GM20000 (cell line): ENCODE data around the gene UBE2V1.

Experiments used
- DNase-seq: peaks from one replicate; pipeline ENCODE4 v3.0.0; 2012; ENCODE audit warnings: low spot score
- TF ChIP-seq, protein P1 (sequence below): IDR thresholded peaks from 2 replicates; pipeline ENCODE4 v1.5.1; 2012; ENCODE audit warnings: mild to moderate bottlenecking, control low read depth; ENCODE audit errors: extremely low read depth, missing control alignments

UBE2V1 gene

DNA sequence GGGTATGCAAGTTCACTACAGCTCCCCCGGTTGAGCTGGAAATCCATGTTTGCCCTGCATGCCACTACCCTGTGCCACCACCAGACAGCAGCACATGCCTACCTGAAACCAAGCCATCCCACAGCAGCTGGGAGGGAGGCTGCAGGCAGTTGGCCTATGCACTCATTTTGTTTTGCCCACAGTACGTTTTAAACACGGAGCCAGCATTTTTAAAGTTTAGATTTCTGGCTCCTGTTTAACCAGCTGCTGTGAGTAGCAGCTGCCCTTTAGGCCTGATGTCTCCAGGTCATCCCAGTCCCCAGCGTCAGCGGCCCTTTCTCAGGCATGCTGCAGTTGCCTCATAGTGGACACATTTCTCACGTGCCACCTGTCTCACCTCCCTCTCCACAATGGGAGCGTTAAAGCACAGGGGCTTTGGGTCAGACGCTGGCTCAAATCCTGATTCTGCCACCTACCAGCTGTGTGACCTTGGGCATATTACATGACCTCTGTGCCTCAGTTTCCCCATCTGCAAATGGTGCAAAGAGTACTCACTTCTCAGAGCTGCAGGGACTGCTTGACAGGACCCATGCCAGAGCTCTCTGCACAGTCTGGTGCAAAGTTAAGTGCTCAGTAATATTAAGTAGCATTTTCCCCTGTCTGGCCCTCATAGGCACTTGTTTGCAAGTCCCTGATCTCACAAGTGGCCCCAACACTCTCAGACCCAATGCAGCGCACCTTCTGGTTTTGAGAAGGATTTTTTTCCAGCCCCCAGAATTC, 8.2 kb upstream of the UBE2V1 start:
- TF ChIP-seq, protein P1, sequence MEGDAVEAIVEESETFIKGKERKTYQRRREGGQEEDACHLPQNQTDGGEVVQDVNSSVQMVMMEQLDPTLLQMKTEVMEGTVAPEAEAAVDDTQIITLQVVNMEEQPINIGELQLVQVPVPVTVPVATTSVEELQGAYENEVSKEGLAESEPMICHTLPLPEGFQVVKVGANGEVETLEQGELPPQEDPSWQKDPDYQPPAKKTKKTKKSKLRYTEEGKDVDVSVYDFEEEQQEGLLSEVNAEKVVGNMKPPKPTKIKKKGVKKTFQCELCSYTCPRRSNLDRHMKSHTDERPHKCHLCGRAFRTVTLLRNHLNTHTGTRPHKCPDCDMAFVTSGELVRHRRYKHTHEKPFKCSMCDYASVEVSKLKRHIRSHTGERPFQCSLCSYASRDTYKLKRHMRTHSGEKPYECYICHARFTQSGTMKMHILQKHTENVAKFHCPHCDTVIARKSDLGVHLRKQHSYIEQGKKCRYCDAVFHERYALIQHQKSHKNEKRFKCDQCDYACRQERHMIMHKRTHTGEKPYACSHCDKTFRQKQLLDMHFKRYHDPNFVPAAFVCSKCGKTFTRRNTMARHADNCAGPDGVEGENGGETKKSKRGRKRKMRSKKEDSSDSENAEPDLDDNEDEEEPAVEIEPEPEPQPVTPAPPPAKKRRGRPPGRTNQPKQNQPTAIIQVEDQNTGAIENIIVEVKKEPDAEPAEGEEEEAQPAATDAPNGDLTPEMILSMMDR, result peak; percentile 57
- DNase-seq, result peak; percentile 44

DNA sequence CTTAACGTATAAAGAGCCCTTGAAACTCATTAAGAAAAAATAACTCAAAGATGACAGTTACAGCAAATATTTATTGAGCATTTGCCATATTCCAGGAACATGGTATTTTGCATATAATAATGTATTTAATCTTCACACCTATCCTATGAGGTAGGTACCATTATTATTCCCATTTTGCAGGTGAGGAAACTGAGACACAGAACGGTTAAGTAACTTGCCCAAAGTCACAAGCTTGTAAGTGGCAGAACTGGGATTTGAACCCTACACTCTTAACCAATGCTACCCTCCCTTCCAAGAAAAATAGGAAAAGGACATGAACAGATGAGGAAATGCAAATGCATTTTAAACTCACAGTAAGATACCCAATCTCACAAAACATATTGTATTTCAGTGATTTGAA, 5.3 kb upstream of the UBE2V1 start:
- DNase-seq, result no peak
- TF ChIP-seq, protein P1, result no peak

DNA sequence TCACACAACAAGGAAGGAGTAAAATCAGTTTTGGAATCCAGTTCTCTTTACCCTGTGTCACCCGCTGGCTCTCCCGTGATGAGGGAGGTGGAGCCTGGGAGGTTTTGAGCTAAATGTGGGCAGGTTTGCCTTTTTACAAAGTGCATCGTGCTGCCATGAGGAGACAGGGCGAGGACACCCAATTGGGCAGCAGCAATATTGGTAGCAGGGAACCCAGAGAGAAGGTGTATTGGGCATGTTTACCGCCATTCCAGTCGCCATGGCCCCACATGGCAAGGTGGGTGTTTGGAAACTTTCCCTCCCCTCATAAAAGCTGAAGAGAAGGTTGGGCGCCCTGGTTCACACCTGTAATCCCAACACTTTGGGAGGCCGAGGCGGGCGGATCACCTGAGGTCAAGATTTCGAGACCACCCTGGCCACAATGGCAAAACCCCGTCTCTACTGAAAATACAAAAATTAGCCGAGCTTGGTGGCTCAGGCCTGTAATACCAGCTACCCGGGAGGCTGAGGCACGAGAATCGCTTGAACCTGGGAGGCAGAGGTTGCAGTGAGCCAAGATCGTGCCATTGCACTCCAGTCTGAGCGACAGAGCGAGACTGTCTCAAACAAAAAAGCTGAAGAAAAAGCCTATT, 3.5 kb upstream of the UBE2V1 start:
- DNase-seq, result no peak
- TF ChIP-seq, protein P1, result no peak

DNA sequence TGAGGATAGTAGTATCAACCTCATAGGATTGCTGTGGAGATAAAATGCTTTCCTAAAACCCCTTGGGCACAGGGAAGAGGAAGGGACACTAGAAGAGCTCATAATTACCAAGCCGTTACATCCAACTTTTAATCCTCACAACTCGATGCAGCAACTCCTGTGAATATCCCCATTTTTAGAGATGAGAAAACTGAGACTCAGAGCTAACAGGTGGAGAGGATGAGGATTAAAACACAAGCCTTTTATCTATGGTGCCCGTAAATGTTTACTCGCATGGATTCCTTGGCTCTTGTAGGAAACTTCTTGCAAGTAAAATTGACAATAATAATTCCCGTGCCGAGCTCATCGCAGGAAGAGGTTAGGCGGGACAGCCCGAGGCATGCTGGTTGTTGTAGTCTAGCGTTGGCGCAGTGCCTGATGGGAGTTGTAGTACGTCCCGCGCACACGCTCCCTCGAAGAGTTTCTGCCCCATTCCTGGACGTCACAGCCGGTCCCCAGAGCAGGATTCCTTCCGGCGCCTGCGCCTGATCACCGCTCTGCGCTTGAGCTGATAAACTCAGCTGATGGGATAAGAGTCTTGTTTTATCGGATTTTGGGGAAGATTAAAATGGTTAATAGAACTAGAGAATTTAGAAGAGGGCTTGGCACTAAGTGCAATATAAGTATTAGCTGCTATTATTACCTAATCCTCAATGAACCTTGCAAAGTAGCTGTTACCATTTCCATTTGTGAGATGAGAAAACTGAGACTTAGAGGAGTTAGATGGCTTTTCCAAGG, 2.8 kb upstream of the UBE2V1 start:
- TF ChIP-seq, protein P1, result no peak
- DNase-seq, result peak; percentile 94

DNA sequence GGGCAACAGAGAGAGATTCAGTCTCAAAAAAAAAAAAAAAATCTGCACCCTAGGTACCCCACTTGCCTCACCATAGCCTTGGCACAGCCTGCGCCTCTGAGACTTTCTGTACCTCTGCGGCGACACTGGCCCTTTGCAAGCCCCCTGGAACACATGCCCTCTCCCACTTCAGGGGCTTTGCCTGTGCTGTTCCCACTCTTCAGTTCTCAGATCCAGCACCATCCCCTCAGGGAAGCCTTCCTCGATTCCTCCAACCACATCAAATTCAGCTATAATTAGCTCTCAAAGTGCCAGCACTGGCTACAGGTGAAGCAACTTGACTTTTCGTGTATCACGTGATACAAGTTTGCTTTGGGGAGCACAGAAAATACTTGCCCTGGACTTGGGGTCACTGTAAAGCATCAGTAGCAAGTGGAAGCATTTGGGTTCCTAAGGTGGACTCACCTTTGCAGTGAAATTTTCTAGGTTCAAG, 2.1 kb upstream of the UBE2V1 start:
- TF ChIP-seq, protein P1, result no peak
- no peak for DNase-seq

DNA sequence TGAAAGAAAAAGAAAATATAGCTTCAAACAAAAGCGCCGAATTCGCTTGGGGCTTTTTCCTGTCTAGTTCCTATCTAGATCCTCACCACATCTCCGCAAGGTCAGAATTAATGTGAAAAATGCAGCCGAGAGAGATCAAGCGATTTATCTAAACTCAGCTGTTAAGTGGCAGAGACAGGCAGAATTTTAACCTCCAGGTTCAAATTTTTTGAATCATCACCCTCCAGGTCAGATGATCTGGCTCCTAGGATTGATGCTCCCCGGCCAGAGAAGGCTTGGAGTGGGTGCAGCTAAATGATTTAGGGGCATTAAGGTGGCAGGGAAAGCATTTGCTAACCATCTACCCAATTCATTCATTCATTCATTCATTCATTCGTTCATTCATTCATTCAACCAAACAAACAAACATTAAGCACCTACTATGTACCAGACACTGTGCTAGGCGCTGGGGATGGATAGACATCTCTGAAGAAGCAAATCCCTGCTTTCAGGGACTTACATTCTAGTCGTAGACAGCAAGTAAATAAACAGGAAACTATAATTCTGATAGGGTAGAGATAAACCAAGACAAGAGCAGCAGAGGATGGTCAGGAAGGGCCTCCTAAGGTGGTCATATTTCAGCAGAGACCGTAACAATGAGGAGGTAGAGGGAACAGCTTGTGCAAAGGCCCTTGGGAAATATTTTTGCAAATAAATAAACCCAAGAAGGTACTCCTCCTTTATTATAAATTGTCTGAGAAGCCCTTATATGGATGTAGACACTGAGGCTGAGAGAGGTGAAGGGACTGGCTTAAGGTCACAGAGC, 672 bp upstream of the UBE2V1 start:
- no peak for DNase-seq
- TF ChIP-seq, protein P1, result no peak
